ENCODE results near the gene MPPED2.

GRCh38 chr11:30459306-30459705, 126.8 kb downstream of the MPPED2 start:
- TF ChIP-seq POLR2A (IDR thresholded peaks at IDR 0.05; ENCODE audit: borderline replicate concordance, extremely low read depth, insufficient read depth, insufficient read length) (no peak), TCF7L2 (IDR thresholded peaks at IDR 0.05; ENCODE audit: borderline replicate concordance, extremely low read depth, insufficient read depth, insufficient read length) (no peak), CTCF (IDR thresholded peaks at IDR 0.05 in 2 of 3, conservative IDR thresholded peaks at IDR 0.05 in 1 of 3; ENCODE audit: borderline replicate concordance in 1 of 3, insufficient read depth in 1 of 3, low read depth in 2 of 3, low read length in 2 of 3) (no peak), EZH2phosphoT487 (IDR thresholded peaks at IDR 0.05; ENCODE audit: borderline replicate concordance) (no peak), MAX (IDR thresholded peaks at IDR 0.05) (no peak), RAD21 (IDR thresholded peaks at IDR 0.05; ENCODE audit: low read depth) (no peak), ATF3 (IDR thresholded peaks at IDR 0.05) (no peak), POLR2AphosphoS5 (IDR thresholded peaks at IDR 0.05; ENCODE audit: low read depth, low read length) (no peak), REST (IDR thresholded peaks at IDR 0.05; ENCODE audit: low read depth) (no peak)
